SK-N-MC (cell line): ENCODE results near the gene SERPINE1.

Source experiments
- DNase-seq: peaks from one replicate; pipeline ENCODE4 v3.0.0-alpha.2; 2011; ENCODE audit warnings: low read depth, low spot score
- H3K27ac ChIP-seq: fragments of 200-600 bp; sonication (generic); 2 replicates; pipeline ENCODE4 v1.5.1; 2016; ENCODE audit warnings: mixed run types
- H3K36me3 ChIP-seq: fragments of 200-600 bp; sonication (generic); 2 replicates; pipeline ENCODE4 v1.6.1; 2017; ENCODE audit warnings: antibody characterized with exemption, low read length, mixed read lengths; ENCODE audit not compliant: insufficient read depth
- H3K4me3 ChIP-seq: fragments of 200-600 bp; sonication (generic); 2 replicates; pipeline ENCODE4 v1.5.1; 2016
- H3K9ac ChIP-seq: fragments of 200-600 bp; sonication (generic); 2 replicates; pipeline ENCODE4 v1.8.0; 2017; ENCODE audit warnings: mixed run types, mixed read lengths; ENCODE audit not compliant: insufficient read length
- H3K9me3 ChIP-seq: fragments of 200-600 bp; sonication (generic); 2 replicates; pipeline ENCODE4 v1.6.1; 2017; ENCODE audit warnings: low read depth, mild to moderate bottlenecking, antibody characterized with exemption, low read length, moderate library complexity, mixed read lengths
- EZH2 ChIP-seq: fragments of 200-600 bp; sonication (generic); IDR thresholded peaks from one replicate; pipeline ENCODE4 v1.6.1; 2017; ENCODE audit warnings: antibody characterized with exemption
- FOXP2 ChIP-seq: optimal IDR thresholded peaks from 2 replicates; pipeline ENCODE3; 2011; ENCODE audit warnings: mild to moderate bottlenecking, moderate library complexity; ENCODE audit not compliant: insufficient read depth; ENCODE audit errors: extremely low read length, control extremely low read depth
- POLR2AphosphoS5 ChIP-seq: IDR thresholded peaks from 2 replicates; pipeline ENCODE4 v1.6.1; 2012; ENCODE audit warnings: mild to moderate bottlenecking, low read depth, low read length, borderline replicate concordance

SERPINE1 gene

GRCh38 chr7:101163279-101164070 is 36.6 kb downstream of the SERPINE1 start:
- DNase-seq, result no peak
- Histone ChIP-seq H3K9me3 (no peaks in the 10 kb centered on the region), H3K27ac (no peak overlapping the region), H3K9ac (no peak overlapping the region), H3K4me3 (peak overlapping the region; percentile 78), H3K36me3 (no peaks in the 10 kb centered on the region)
- TF ChIP-seq FOXP2 (no peak), EZH2 (no peak), POLR2AphosphoS5 (no peak)

GRCh38 chr7:101164071-101164840 is 37.4 kb downstream of the SERPINE1 start:
- Histone ChIP-seq H3K4me3 (peak overlapping the region; percentile 77), H3K27ac (no peak overlapping the region), H3K9ac (no peak overlapping the region), H3K36me3 (no peaks in the 10 kb centered on the region), H3K9me3 (no peaks in the 10 kb centered on the region)
- no peak for DNase-seq
- TF ChIP-seq FOXP2 (no peak), POLR2AphosphoS5 (no peak), EZH2 (no peak)

- no peak within 1 kb of the TSS for H3K9ac ChIP-seq
- no peak for TF ChIP-seq FOXP2
- TF ChIP-seq POLR2AphosphoS5, result no peak
- no peak for TF ChIP-seq EZH2
- H3K27ac ChIP-seq, result no peak within 1 kb of the TSS
- H3K36me3 ChIP-seq, result no peaks in the 10 kb centered on the region
- peak within 1 kb of the TSS; percentile 77 for H3K4me3 ChIP-seq
- peak; percentile 24 for DNase-seq
- H3K9me3 ChIP-seq, result no peaks in the 10 kb centered on the region
Observed at GRCh38 chr7:101165075-101165957, 38.4 kb downstream of the SERPINE1 start, which contains the start of gene VGF. VGF (minus strand) TSS chr7:101165569; CDS start chr7:101164843, 726 bp downstream.

- H3K9ac ChIP-seq, result no peak overlapping the region
- TF ChIP-seq POLR2AphosphoS5, result no peak
- no peak for TF ChIP-seq FOXP2
- TF ChIP-seq EZH2, result no peak
- H3K4me3 ChIP-seq, result peak overlapping the region; percentile 55
- no peak overlapping the region for H3K27ac ChIP-seq
- H3K36me3 ChIP-seq, result no peaks in the 10 kb centered on the region
- H3K9me3 ChIP-seq, result no peaks in the 10 kb centered on the region
- no peak for DNase-seq
Observed at GRCh38 chr7:101165958-101166647, 39.2 kb downstream of the SERPINE1 start.

GRCh38 chr7:101166648-101166908 is 39.7 kb downstream of the SERPINE1 start:
- Histone ChIP-seq H3K4me3 (no peak overlapping the region), H3K36me3 (no peaks in the 10 kb centered on the region), H3K9me3 (no peaks in the 10 kb centered on the region), H3K27ac (no peak overlapping the region), H3K9ac (no peak overlapping the region)
- DNase-seq, result no peak
- TF ChIP-seq POLR2AphosphoS5 (no peak), EZH2 (no peak), FOXP2 (no peak)

GRCh38 chr7:101166909-101167644 is 40.2 kb downstream of the SERPINE1 start:
- no peak for DNase-seq

GRCh38 chr7:101167645-101168411 is 40.9 kb downstream of the SERPINE1 start:
- no peak for DNase-seq
- no peaks in the 10 kb centered on the region for H3K36me3 ChIP-seq
- no peaks in the 10 kb centered on the region for H3K9me3 ChIP-seq
- no peak overlapping the region for H3K9ac ChIP-seq
- H3K27ac ChIP-seq, result no peak overlapping the region
- no peak for TF ChIP-seq FOXP2
- TF ChIP-seq EZH2, result no peak
- TF ChIP-seq POLR2AphosphoS5, result no peak
- no peak overlapping the region for H3K4me3 ChIP-seq

More at GRCh38 chr7:101166909-101167644, 40.2 kb downstream of the SERPINE1 start:
- H3K9ac ChIP-seq, result no peak overlapping the region
- no peak overlapping the region for H3K4me3 ChIP-seq
- no peaks in the 10 kb centered on the region for H3K9me3 ChIP-seq
- H3K27ac ChIP-seq, result no peak overlapping the region
- TF ChIP-seq FOXP2 (no peak), EZH2 (no peak)
- H3K36me3 ChIP-seq, result no peaks in the 10 kb centered on the region
